ENCODE results near the gene SMIM12.
"Not testable (repeated sequence)": the region's sequence is repeated elsewhere in the genome, so short reads cannot be mapped to it uniquely, and the experiment has no call there.

SMIM12 gene

DNA sequence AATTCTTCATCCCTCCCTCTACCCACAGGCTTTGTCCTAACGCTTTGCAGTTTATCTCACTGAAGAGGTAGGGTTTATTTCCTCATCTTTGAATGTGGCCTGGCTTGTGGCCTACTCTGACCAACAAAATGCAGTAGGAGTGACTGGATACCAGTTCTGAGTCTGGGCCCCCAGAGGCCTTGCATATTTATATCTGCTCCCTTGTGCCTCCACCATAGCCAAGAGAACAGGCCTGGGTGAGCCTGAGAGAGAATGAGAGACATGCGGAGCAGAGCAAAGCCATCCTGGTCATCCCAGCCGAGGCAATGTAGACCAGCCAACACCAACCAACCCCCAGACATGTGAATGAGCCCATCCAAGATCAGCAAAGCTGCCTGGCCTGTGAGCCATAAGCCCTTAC lies 30.3 kb downstream of the SMIM12 start:
- TF ChIP-seq ZFX (IDR thresholded peaks at IDR 0.05), result no peak
- TF ChIP-seq, protein P1, sequence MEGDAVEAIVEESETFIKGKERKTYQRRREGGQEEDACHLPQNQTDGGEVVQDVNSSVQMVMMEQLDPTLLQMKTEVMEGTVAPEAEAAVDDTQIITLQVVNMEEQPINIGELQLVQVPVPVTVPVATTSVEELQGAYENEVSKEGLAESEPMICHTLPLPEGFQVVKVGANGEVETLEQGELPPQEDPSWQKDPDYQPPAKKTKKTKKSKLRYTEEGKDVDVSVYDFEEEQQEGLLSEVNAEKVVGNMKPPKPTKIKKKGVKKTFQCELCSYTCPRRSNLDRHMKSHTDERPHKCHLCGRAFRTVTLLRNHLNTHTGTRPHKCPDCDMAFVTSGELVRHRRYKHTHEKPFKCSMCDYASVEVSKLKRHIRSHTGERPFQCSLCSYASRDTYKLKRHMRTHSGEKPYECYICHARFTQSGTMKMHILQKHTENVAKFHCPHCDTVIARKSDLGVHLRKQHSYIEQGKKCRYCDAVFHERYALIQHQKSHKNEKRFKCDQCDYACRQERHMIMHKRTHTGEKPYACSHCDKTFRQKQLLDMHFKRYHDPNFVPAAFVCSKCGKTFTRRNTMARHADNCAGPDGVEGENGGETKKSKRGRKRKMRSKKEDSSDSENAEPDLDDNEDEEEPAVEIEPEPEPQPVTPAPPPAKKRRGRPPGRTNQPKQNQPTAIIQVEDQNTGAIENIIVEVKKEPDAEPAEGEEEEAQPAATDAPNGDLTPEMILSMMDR (conservative IDR thresholded peaks at IDR 0.05), result no peak

DNA sequence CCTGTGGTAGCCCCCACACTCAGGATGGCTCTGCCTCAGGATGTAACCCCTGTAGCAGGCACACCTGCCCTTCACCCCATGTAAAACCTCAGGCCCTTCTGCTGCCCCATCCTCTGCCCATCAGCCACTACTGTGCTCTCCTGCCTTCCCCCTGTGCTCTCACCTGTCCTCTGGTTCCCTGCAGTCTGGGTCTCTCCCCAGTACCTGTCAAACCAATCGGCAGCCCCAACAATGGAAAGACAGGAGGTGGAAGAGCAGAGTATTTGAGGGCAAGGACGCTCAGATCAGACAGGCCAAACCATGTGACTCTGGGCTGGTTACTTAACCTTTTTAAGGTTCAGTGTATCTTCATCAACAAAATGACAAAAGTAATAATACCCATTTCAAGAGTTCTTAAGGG lies 30.9 kb downstream of the SMIM12 start:
- no peak for TF ChIP-seq ZFX (IDR thresholded peaks at IDR 0.05)
- TF ChIP-seq, protein P1 (conservative IDR thresholded peaks at IDR 0.05), result no peak
- H3K27ac ChIP-seq, result no peak overlapping the region

More for the DNA sequence above, 30.3 kb downstream of the SMIM12 start:
- no peak overlapping the region for H3K27ac ChIP-seq

DNA sequence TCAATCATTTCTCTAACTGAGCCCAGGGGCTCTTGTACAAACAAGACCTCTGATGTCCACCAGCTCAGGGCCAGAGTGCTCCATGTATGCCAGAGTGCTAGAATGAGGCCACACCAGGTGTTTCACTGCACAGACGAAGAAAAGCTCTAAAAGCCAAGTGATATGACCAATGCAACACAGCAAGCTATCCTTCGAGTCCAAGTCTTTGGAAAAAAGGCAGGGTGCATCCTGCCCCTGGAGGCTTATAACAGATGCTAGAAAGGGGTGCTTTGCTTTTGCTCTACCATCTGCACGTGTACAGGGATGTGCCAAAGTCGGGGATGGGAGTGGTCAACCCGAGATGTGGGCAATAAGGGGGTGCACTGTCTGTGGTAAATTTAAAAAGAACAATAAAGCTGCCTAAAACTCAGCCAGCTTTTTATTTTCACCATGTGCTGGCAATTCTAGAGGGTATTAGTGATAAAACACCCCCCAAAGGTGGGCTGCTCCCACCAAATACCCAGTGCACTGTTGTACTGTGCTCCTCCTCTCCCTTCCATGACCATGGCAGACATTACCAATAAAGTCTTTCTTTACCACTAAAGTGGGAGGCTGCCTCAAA lies 32.1 kb downstream of the SMIM12 start:
- TF ChIP-seq, protein P1 (conservative IDR thresholded peaks at IDR 0.05), result no peak
- TF ChIP-seq ZFX (IDR thresholded peaks at IDR 0.05), result no peak
- no peak overlapping the region for H3K27ac ChIP-seq

DNA sequence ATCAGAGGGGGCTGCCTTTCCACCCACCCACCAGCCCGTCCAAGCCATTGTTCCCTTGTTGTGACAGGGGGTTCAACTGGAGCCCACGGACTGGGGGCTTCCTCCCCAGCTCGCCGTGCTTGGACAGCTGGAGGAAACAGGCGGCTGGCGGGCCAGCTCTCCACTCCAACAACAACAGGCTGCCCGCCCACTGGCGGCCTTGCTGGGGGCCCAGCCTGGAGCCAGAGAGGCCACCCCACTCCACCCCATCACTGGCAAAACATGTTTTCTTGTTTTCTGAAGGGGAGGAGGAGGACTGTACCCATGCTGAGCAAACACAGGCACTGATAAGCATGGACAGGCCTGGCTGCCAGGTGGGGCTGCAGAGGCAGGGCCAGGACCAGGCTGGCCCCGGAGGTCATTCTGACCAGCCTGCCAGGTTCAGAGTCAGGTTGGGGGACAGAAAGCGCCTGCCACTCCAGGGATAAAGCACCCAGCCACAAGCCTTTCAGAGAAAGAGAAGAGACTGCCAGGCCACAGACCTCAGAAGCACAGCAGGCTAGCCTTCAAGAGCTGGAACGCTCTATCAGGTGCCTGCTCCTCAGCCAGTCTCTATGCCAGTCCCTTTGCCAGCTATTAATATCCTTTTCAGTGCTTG lies 34.0 kb downstream of the SMIM12 start:
- TF ChIP-seq ZFX (IDR thresholded peaks at IDR 0.05), result no peak
- TF ChIP-seq, protein P1 (conservative IDR thresholded peaks at IDR 0.05), result no peak
- H3K27ac ChIP-seq, result no peak overlapping the region

DNA sequence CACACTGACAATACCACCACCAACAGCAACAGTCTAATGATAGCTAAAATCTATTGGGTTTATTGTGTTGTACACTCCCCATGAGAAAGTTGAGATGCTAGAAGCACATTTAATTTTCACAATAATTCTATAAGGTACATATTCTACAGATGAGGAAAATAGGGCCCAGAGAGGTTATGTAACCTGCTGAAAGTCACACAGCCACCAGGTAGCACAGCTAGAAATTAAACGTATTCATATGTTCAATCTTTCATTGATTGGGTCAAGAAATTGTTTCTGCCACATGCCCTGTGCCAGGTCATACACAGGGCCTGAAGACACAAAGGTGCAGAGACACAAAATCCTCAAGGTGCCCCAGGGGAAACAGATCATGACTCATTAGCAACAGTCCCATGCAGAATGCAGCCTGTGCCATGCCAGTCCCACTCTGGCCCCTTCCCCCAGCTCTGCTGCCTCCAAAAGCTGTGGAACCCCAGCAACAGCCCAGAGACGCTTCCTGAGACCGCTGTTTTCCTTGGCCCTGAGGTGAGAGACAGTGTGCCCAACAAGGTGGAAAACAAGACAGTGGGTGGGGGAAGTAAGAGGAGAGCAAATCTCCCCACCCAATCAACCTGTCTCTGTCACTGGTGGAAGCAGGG lies 34.6 kb downstream of the SMIM12 start:
- TF ChIP-seq, protein P1 (conservative IDR thresholded peaks at IDR 0.05), result no peak
- TF ChIP-seq ZFX (IDR thresholded peaks at IDR 0.05), result no peak
- no peak overlapping the region for H3K27ac ChIP-seq

DNA sequence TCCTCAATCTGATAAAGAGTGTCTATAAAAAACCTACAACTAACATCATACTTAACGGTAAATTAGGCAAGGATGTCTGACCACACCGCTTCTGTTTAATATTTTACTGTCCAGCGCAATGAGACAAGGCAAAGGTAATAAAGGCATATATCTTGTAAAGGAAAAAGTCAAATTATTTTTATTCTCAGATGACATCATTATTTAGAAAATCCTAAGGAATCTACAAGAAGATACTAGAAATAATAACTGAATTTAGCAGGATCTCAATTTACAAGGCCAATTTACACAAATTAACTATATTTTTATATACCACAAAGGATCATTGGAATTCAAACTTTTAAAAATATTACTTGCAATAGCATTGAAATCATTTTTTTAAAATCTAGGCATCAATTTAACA lies 37.3 kb downstream of the SMIM12 start:
- H3K27ac ChIP-seq, result no peak overlapping the region
- no peak for TF ChIP-seq ZFX (IDR thresholded peaks at IDR 0.05)
- TF ChIP-seq, protein P1 (conservative IDR thresholded peaks at IDR 0.05), result no peak

DNA sequence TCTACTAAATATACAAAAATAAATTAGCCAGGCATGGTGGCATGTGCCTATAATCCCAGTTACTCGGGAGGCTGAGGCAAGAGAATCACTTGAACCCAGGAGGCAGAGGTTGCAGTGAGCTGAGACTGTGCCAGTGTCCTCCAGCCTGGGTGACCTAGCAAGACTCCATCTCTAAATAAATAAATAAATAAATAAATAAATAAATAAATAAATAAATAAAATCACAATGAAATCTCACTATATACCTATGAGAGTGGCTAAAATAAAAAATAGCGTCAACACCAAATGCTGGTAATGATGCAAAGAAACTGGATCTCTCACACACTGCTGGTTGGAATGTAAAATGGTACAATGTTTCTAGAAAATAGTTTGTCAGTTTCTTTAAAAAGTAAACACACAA lies 40.7 kb downstream of the SMIM12 start:
- not testable (repeated sequence) for H3K27ac ChIP-seq

All from C4-2B (cell line).